DND-41 (cell line): ENCODE measurements around the gene IGSF6.
"Not testable (repeated sequence)": the region's sequence is repeated elsewhere in the genome, so short reads cannot be mapped to it uniquely, and the experiment has no call there.

Experiments
- EZH2 ChIP-seq: IDR thresholded peaks from 3 replicates; pipeline ENCODE4 v1.6.1; 2012; ENCODE audit warnings: borderline replicate concordance, low read depth, mild to moderate bottlenecking, moderate library complexity, low read length, inconsistent platforms; ENCODE audit not compliant: severe bottlenecking
- TF ChIP-seq, protein P1 (sequence below): IDR thresholded peaks from 2 replicates; pipeline ENCODE4 v1.5.1; 2012; ENCODE audit warnings: borderline replicate concordance, low read length, moderate library complexity, mild to moderate bottlenecking; ENCODE audit not compliant: poor library complexity, severe bottlenecking; ENCODE audit errors: extremely low read depth

GRCh38 chr16:21629616-21630539 lies 22.5 kb downstream of the IGSF6 start:
- TF ChIP-seq EZH2 = not testable (repeated sequence)
- TF ChIP-seq, protein P1, sequence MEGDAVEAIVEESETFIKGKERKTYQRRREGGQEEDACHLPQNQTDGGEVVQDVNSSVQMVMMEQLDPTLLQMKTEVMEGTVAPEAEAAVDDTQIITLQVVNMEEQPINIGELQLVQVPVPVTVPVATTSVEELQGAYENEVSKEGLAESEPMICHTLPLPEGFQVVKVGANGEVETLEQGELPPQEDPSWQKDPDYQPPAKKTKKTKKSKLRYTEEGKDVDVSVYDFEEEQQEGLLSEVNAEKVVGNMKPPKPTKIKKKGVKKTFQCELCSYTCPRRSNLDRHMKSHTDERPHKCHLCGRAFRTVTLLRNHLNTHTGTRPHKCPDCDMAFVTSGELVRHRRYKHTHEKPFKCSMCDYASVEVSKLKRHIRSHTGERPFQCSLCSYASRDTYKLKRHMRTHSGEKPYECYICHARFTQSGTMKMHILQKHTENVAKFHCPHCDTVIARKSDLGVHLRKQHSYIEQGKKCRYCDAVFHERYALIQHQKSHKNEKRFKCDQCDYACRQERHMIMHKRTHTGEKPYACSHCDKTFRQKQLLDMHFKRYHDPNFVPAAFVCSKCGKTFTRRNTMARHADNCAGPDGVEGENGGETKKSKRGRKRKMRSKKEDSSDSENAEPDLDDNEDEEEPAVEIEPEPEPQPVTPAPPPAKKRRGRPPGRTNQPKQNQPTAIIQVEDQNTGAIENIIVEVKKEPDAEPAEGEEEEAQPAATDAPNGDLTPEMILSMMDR = not testable (repeated sequence)
